HUES64 (cell line): ENCODE measurements around the gene RHBDL3.
"Not testable (repeated sequence)": the region's sequence is repeated elsewhere in the genome, so short reads cannot be mapped to it uniquely, and the experiment has no call there.

ENCODE experiments used
- H3K27ac ChIP-seq: 2 replicates; pipeline ENCODE4 v1.7.0; 2013; ENCODE audit warnings: low read depth, low read length, inconsistent platforms
- H3K27me3 ChIP-seq: 2 replicates; pipeline ENCODE4 v1.6.1; 2013; ENCODE audit warnings: mild to moderate bottlenecking, low read length; ENCODE audit not compliant: insufficient read depth
- H3K36me3 ChIP-seq: 2 replicates; pipeline ENCODE4 v1.6.1; 2013; ENCODE audit warnings: mild to moderate bottlenecking, low read length; ENCODE audit not compliant: insufficient read depth
- H3K4me1 ChIP-seq: 2 replicates; pipeline ENCODE4 v1.6.1; 2013; ENCODE audit warnings: mild to moderate bottlenecking, low read length, moderate library complexity; ENCODE audit not compliant: insufficient read depth
- H3K4me3 ChIP-seq: 2 replicates; pipeline ENCODE4 v1.5.1; 2013; ENCODE audit warnings: mild to moderate bottlenecking, low read length, moderate library complexity
- H3K9ac ChIP-seq: 2 replicates; pipeline ENCODE4 v1.6.1; 2013; ENCODE audit warnings: mild to moderate bottlenecking, low read depth, low read length
- H3K9me3 ChIP-seq: 2 replicates; pipeline ENCODE4 v1.6.1; 2013; ENCODE audit warnings: low read depth, low read length; ENCODE audit not compliant: insufficient read depth
- WGBS: fragments of 150-250, 120-280 bp; methylation state at CpG from one replicate; pipeline ENCODE4 v1.1.7; 2013; ENCODE audit warnings: missing lambda C conversion rate; 5-methylcytosine and 5-hydroxymethylcytosine counted together

The RHBDL3 gene

GRCh38 chr17:32348483-32348800, 82.8 kb downstream of the RHBDL3 start:
- Histone ChIP-seq H3K27me3 (no peaks in the 10 kb centered on the region), H3K4me3 (no peak overlapping the region), H3K9me3 (no peaks in the 10 kb centered on the region), H3K4me1 (peaks cover 6% of the 10 kb centered on the region; the same call in 1 of the 2 replicates), H3K27ac (no peak overlapping the region), H3K36me3 (peaks cover 19% of the 10 kb centered on the region), H3K9ac (no peak overlapping the region)
- 98% methylated on average over 1 of the region's 2 CpGs for WGBS

GRCh38 chr17:32349503-32349853, 83.8 kb downstream of the RHBDL3 start:
- 41% methylated on average over 15 of the region's 15 CpGs for WGBS
- Histone ChIP-seq H3K4me1 (peaks cover 6% of the 10 kb centered on the region; the same call in 1 of the 2 replicates), H3K4me3 (peak overlapping the region; percentile 97)

GRCh38 chr17:32349854-32350665, 84.4 kb downstream of the RHBDL3 start, which contains the start of gene ZNF207:
Gene ZNF207, plus strand, starts transcription at chr17:32350157. Its CDS starts 129 bp downstream, at chr17:32350286.
- WGBS = under 1% methylated on average over 46 of the region's 47 CpGs
- H3K27ac ChIP-seq = peak within 1 kb of the TSS; percentile 95

More at GRCh38 chr17:32349503-32349853, 83.8 kb downstream of the RHBDL3 start:
- Histone ChIP-seq H3K9me3 (no peaks in the 10 kb centered on the region), H3K27ac (peak overlapping the region; percentile 95), H3K9ac (peak overlapping the region; percentile 99), H3K27me3 (no peaks in the 10 kb centered on the region), H3K36me3 (peaks cover 28% of the 10 kb centered on the region)

GRCh38 chr17:32350666-32351418, 85.2 kb downstream of the RHBDL3 start:
- Histone ChIP-seq H3K36me3 (peaks cover 42% of the 10 kb centered on the region), H3K9me3 (no peaks in the 10 kb centered on the region)
- WGBS = under 1% methylated on average over 16 of the region's 20 CpGs

More at GRCh38 chr17:32349854-32350665, 84.4 kb downstream of the RHBDL3 start, which contains the start of gene ZNF207:
- Histone ChIP-seq H3K9ac (peak within 1 kb of the TSS; percentile 99), H3K9me3 (no peaks in the 10 kb centered on the region), H3K27me3 (no peaks in the 10 kb centered on the region), H3K4me1 (peaks cover 6% of the 10 kb centered on the region; the same call in 1 of the 2 replicates), H3K4me3 (peak within 1 kb of the TSS; percentile 97), H3K36me3 (peaks cover 34% of the 10 kb centered on the region)

GRCh38 chr17:32352734-32353133, 87.1 kb downstream of the RHBDL3 start:
- H3K27ac ChIP-seq, H3K9me3 ChIP-seq, H3K4me1 ChIP-seq, H3K27me3 ChIP-seq: not testable (repeated sequence)
- H3K4me3 ChIP-seq = peak overlapping the region; percentile 97
- H3K36me3 ChIP-seq = peaks cover 59% of the 10 kb centered on the region
- WGBS = 98% methylated on average over 9 of the region's 9 CpGs
- 0 out of 2 replicates have a peak overlapping the region, but pooled peaks have one; percentile 13 for H3K9ac ChIP-seq

More at GRCh38 chr17:32350666-32351418, 85.2 kb downstream of the RHBDL3 start:
- peak overlapping the region; percentile 99 for H3K9ac ChIP-seq
- H3K4me1 ChIP-seq = peaks cover 6% of the 10 kb centered on the region; the same call in 1 of the 2 replicates
- H3K4me3 ChIP-seq = peak overlapping the region; percentile 97
- H3K27me3 ChIP-seq = no peaks in the 10 kb centered on the region
- H3K27ac ChIP-seq = peak overlapping the region; percentile 95

GRCh38 chr17:32355649-32356377, 90.2 kb downstream of the RHBDL3 start:
- Histone ChIP-seq H3K36me3 (peaks cover 89% of the 10 kb centered on the region), H3K4me1 (peaks cover 6% of the 10 kb centered on the region; the same call in 1 of the 2 replicates), H3K4me3 (no peak overlapping the region), H3K9ac (no peak overlapping the region), H3K27me3 (no peaks in the 10 kb centered on the region), H3K9me3 (no peaks in the 10 kb centered on the region), H3K27ac (no peak overlapping the region)
- 86% methylated on average over 6 of the region's 6 CpGs for WGBS

GRCh38 chr17:32356378-32356743, 90.7 kb downstream of the RHBDL3 start:
- peaks cover 95% of the 10 kb centered on the region for H3K36me3 ChIP-seq
- H3K4me3 ChIP-seq = no peak overlapping the region
- 92% methylated on average over 1 of the region's 3 CpGs for WGBS
- peaks cover 6% of the 10 kb centered on the region; the same call in 1 of the 2 replicates for H3K4me1 ChIP-seq
- no peak overlapping the region for H3K27ac ChIP-seq
- no peaks in the 10 kb centered on the region for H3K27me3 ChIP-seq
- no peak overlapping the region for H3K9ac ChIP-seq
- no peaks in the 10 kb centered on the region for H3K9me3 ChIP-seq

- H3K36me3 ChIP-seq = peaks cover 95% of the 10 kb centered on the region
- 98% methylated on average over 5 of the region's 5 CpGs for WGBS
These were observed 91.1 kb downstream of the RHBDL3 start for GRCh38 chr17:32356750-32357149.

GRCh38 chr17:32357615-32358014, 92.0 kb downstream of the RHBDL3 start:
- 97% methylated on average over 8 of the region's 8 CpGs for WGBS
- Histone ChIP-seq H3K27me3 (no peaks in the 10 kb centered on the region), H3K4me3 (no peak overlapping the region), H3K9me3 (no peaks in the 10 kb centered on the region), H3K4me1 (peaks cover under 1% of the 10 kb centered on the region; the same call in 1 of the 2 replicates), H3K27ac (no peak overlapping the region), H3K9ac (no peak overlapping the region), H3K36me3 (peaks cover 96% of the 10 kb centered on the region)

More at GRCh38 chr17:32356750-32357149, 91.1 kb downstream of the RHBDL3 start:
- H3K27me3 ChIP-seq = no peaks in the 10 kb centered on the region
- H3K9ac ChIP-seq = no peak overlapping the region
- H3K4me3 ChIP-seq = no peak overlapping the region
- H3K27ac ChIP-seq = no peak overlapping the region
- H3K4me1 ChIP-seq = peaks cover 6% of the 10 kb centered on the region; the same call in 1 of the 2 replicates
- H3K9me3 ChIP-seq = no peaks in the 10 kb centered on the region

- no peaks in the 10 kb centered on the region for H3K9me3 ChIP-seq
- H3K36me3 ChIP-seq = peaks cover 98% of the 10 kb centered on the region
- H3K4me3 ChIP-seq = no peak overlapping the region
- H3K27ac ChIP-seq = no peak overlapping the region
- H3K27me3 ChIP-seq = no peaks in the 10 kb centered on the region
- WGBS = 100% methylated on average over 1 of the region's 1 CpG
- H3K9ac ChIP-seq = no peak overlapping the region
- H3K4me1 ChIP-seq = no peaks in the 10 kb centered on the region
These were observed 95.6 kb downstream of the RHBDL3 start for GRCh38 chr17:32361270-32361669.
